ENCODE measurements around the gene KY. TPM values are rescaled to one million over a fixed set of nuclear protein-coding genes. Genes with fewer than 3 reads are reported as not detected.

KY gene
- total RNA-seq, 1 donor from 2014 or later = 0.24 TPM

GRCh38 chr3:134621854-134622253 is 29.0 kb downstream of the KY start:
- Histone ChIP-seq H3K27me3 (ENCODE audit: low read depth) (no peaks in the 10 kb centered on the region), H3K9me3 (no peaks in the 10 kb centered on the region), H3K36me3 (no peaks in the 10 kb centered on the region), H3K27ac (no peak overlapping the region), H3K4me1 (no peaks in the 10 kb centered on the region), H3K4me3 (no peak overlapping the region)
- TF ChIP-seq CTCF (IDR thresholded peaks at IDR 0.05) = no peak
- intact Hi-C loops (cut with DNase I) = no loop called here
- no peak for DNase-seq
- no peak for ATAC-seq

- no peak overlapping the region for H3K4me3 ChIP-seq
- no peaks in the 10 kb centered on the region for H3K36me3 ChIP-seq
- ATAC-seq = no peak
- H3K27ac ChIP-seq = no peak overlapping the region
- no peak for DNase-seq
- H3K4me1 ChIP-seq = no peaks in the 10 kb centered on the region
- TF ChIP-seq CTCF (IDR thresholded peaks at IDR 0.05) = no peak
- intact Hi-C loops (cut with DNase I) = no loop called here
- H3K9me3 ChIP-seq = no peaks in the 10 kb centered on the region
- no peaks in the 10 kb centered on the region for H3K27me3 ChIP-seq (ENCODE audit: low read depth)
Observed at GRCh38 chr3:134620476-134621115, 30.2 kb downstream of the KY start.

GRCh38 chr3:134619884-134620445 is 30.9 kb downstream of the KY start:
- DNase-seq = no peak
- no peak overlapping the region for H3K27ac ChIP-seq
- no peaks in the 10 kb centered on the region for H3K36me3 ChIP-seq
- intact Hi-C loops (cut with DNase I) = no loop called here
- TF ChIP-seq CTCF (IDR thresholded peaks at IDR 0.05) = no peak
- no peak overlapping the region for H3K4me3 ChIP-seq
- no peaks in the 10 kb centered on the region for H3K27me3 ChIP-seq (ENCODE audit: low read depth)
- H3K9me3 ChIP-seq = no peaks in the 10 kb centered on the region
- H3K4me1 ChIP-seq = no peaks in the 10 kb centered on the region
- ATAC-seq = no peak

GRCh38 chr3:134619301-134619615 is 31.6 kb downstream of the KY start:
- TF ChIP-seq CTCF (IDR thresholded peaks at IDR 0.05) = no peak
- no peaks in the 10 kb centered on the region for H3K9me3 ChIP-seq
- H3K27ac ChIP-seq = no peak overlapping the region
- no peak for ATAC-seq
- no peak for DNase-seq
- no peaks in the 10 kb centered on the region for H3K4me1 ChIP-seq
- no peak overlapping the region for H3K4me3 ChIP-seq
- no peaks in the 10 kb centered on the region for H3K36me3 ChIP-seq
- H3K27me3 ChIP-seq (ENCODE audit: low read depth) = no peaks in the 10 kb centered on the region
- intact Hi-C loops (cut with DNase I) = no loop called here

- H3K27me3 ChIP-seq (ENCODE audit: low read depth) = no peaks in the 10 kb centered on the region
- no peaks in the 10 kb centered on the region for H3K4me1 ChIP-seq
- intact Hi-C loops (cut with DNase I) = no loop called here
- H3K4me3 ChIP-seq = no peak overlapping the region
- ATAC-seq (no peak), DNase-seq (no peak)
- H3K9me3 ChIP-seq = no peaks in the 10 kb centered on the region
- TF ChIP-seq CTCF (IDR thresholded peaks at IDR 0.05) = no peak
- no peaks in the 10 kb centered on the region for H3K36me3 ChIP-seq
- no peak overlapping the region for H3K27ac ChIP-seq
Observed at GRCh38 chr3:134618478-134619300, 32.1 kb downstream of the KY start.

Measured in lower lobe of right lung (tissue), 2 donors.